ENCODE measurements around the gene NRGN.

Gene NRGN

GRCh38 chr11:124739479-124740276 is at the start of gene NRGN:
NRGN (plus strand) TSS chr11:124739942; CDS start chr11:124740085, 143 bp downstream.
- peak; percentile 52 to 59 for DNase-seq (ENCODE audit: low read depth in 2 of 2, low spot score in 1 of 2)

DNA sequence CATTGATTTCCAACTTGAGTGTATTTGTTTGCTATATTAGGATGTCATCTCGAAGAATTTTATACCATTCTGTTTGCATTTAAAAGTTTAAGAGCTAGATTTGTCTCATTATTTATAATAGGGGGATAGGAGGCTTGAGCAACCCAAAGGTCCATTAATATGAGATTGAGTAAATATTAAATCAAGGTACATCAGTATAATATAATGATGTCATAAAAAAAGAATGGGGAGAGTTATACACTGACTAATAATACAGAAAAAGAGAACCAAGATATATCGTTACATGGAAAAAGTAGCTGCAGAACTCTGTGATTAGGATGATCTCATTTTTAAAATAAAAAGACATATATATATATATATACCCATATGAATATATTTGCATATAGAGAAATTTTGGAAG is 46.6 kb upstream of the NRGN start:
- DNase-seq (ENCODE audit: low read depth in 2 of 2, low spot score in 1 of 2), result no peak

DNA sequence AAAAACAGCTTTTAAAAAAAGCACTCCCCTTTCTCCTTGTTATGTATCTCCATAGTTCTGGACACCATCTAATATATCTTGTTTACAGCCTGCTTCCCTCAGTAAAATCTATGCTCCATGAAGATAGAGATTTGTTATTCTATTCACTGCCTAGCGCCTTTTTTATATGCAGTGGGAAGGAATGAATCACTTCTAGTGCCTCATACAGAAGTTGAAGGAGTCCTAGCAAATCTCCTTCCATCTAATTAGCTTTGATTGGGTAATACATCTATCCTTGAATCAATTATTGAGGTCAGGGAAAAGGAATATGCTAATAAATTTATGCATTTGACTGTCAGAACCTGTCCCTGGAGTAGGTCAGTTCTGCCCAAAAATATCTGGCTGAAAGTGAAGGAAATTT is 40.2 kb upstream of the NRGN start:
- DNase-seq (ENCODE audit: low read depth in 2 of 2, low spot score in 1 of 2), result no peak

- no peak for DNase-seq (ENCODE audit: low read depth in 2 of 2, low spot score in 1 of 2)
These were observed 39.7 kb upstream of the NRGN start for GRCh38 chr11:124700028-124700427.

DNA sequence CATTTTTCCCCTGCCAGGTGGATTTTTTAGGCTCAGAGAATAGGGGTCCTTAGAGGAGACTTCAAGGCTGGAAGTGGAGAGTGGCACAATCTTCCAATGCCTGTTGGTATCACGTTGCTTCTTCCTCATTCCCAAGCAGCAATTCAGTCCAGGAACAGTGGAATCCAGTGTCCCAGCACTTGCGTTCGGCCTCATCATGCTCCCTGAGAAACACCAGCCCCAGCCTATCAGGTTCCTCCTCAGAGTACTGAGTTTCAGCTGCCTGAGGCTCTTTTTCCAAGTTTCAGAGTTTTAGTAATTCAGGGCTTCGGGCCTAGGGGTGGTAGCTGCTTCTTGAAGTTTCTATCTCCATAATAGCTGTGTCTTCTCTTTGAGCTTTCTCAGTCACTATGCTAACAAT is 31.9 kb upstream of the NRGN start:
- no peak for DNase-seq (ENCODE audit: low read depth in 2 of 2, low spot score in 1 of 2)

GRCh38 chr11:124712392-124712791 is 27.4 kb upstream of the NRGN start:
- DNase-seq (ENCODE audit: low read depth in 2 of 2, low spot score in 1 of 2), result no peak

- no peak for DNase-seq (ENCODE audit: low read depth in 2 of 2, low spot score in 1 of 2)
These were observed 23.2 kb upstream of the NRGN start for GRCh38 chr11:124716591-124716990.

DNA sequence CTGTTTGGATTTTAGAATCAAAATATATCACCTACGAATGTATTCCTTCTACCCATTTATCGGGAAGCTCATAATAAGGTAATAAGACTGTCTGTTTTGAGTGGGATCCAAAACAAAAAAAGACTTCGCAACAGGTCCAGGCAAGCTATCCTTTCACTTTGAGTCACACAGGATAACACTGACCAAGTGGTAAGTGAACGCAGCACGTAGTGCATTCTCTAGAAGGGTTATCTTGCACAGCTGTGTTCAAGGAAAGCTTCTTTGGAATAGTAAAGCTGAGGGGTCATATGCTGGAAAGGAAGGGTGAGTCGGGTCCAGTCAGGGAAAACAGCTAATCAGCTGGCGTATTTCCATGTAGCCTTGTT is 22.3 kb upstream of the NRGN start:
- DNase-seq (ENCODE audit: low read depth in 2 of 2, low spot score in 1 of 2), result no peak

DNA sequence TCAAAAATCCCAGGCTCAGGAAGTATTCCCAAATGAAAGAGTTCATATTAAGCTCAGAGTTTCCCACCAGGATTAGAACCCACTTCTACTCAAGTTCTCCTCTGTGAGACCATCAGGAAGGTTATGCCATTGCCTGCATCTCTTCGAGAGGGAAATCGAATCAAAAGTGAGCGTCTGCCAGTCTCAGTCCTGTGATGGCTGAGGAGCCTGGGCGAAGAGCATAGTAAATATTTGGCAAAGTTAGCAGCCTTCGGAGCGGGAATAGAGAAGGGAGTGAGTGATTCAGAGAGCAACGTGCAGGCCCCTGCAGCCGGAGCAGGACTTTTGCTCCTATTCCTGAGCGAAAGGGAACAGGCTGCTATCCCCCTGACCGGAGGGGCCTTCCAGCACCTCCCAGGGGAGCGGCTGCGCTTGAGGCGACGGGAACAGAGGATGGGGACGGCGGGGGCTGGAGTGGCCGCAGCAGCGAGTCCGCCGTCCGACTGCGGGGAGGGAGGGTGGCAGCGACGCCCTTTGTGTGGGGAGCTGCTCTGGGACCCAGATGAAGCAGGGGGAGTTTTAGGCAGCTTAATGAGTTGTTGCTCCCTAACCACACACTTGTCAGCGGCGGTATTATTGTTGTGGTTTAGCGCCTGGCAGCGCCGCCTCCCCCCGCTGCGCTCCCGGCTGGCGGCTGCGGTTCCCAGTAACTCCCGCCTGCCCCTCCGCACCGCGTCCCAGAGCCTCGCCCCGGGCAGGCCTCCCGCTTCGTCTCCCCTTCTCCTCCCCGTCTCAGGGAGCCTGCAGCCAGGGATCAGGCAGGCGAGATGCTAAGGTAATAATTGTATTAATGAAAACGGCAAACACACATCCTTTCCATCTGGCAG is 21.7 kb upstream of the NRGN start:
- DNase-seq (ENCODE audit: low read depth in 2 of 2, low spot score in 1 of 2), result no peak

GRCh38 chr11:124718801-124719200 is 20.9 kb upstream of the NRGN start:
- no peak for DNase-seq (ENCODE audit: low read depth in 2 of 2, low spot score in 1 of 2)

- no peak for DNase-seq (ENCODE audit: low read depth in 2 of 2, low spot score in 1 of 2)
These were observed 20.2 kb upstream of the NRGN start for GRCh38 chr11:124719534-124719933.

DNA sequence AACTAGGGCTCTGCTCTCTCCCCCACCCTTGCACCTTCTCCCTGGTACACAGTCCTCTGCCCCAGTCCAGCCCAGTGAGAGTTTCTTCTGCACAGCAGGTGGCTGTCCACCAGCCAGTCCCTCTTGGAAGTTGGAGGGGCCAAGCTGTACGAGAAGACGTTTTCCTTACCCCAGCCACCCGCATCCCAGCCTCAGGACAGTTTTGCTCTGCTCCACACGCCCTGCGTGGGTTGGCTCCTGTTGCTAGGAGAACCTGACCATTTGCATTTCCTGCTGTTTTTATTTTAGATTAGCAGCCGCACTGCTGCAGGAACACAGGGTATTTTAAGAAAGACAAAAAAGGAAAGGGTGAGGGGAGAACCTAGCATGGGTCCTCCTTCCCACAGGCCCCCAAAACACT is 17.6 kb upstream of the NRGN start:
- DNase-seq (ENCODE audit: low read depth in 2 of 2, low spot score in 1 of 2), result no peak

DNA sequence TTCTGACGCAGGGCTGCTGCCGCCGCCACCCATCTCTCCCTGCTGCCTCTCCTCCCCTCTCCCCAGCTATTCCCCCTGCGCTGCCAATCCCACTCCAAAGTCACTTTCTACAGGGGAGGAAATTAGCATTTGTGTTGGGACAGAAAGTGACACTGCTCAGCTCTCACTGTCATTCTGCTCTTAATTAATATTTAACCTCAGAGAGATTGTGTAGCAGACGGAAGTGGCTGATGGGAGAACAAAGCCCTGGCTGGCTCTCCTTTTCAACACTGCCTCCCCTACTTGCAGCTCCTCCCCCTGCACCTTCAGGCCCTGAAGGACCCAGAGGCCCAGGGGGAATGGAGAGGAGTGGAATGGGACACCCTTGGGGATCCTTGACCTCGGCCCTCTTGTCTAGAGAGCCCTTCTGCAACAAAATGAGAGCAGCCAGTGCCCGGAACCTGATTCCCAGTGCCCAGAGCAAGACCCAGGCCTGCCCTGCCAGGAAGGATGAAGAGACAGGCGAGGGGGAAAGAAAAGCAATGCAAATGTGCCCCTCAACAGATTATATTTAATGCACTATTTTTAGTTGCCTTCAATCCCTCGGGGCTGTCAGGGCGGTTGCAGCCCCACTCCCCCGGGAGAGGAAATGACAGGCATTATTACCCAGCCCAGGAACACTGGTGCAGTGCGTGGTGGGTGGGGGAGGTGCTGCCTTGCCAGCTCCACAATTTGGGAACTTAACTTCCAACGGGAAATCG is 14.6 kb upstream of the NRGN start:
- DNase-seq (ENCODE audit: low read depth in 2 of 2, low spot score in 1 of 2), result no peak

GRCh38 chr11:124725719-124726105 is 14.0 kb upstream of the NRGN start:
- DNase-seq (ENCODE audit: low read depth in 2 of 2, low spot score in 1 of 2), result no peak

- no peak for DNase-seq (ENCODE audit: low read depth in 2 of 2, low spot score in 1 of 2)
These were observed 12.3 kb upstream of the NRGN start for GRCh38 chr11:124727474-124727873.

- DNase-seq (ENCODE audit: low read depth in 2 of 2, low spot score in 1 of 2), result no peak
These were observed 11.6 kb upstream of the NRGN start for GRCh38 chr11:124728134-124728533.

GRCh38 chr11:124729571-124729970 is 10.2 kb upstream of the NRGN start:
- no peak for DNase-seq (ENCODE audit: low read depth in 2 of 2, low spot score in 1 of 2)

- no peak for DNase-seq (ENCODE audit: low read depth in 2 of 2, low spot score in 1 of 2)
These were observed 7.5 kb upstream of the NRGN start for GRCh38 chr11:124732230-124732629.

DNA sequence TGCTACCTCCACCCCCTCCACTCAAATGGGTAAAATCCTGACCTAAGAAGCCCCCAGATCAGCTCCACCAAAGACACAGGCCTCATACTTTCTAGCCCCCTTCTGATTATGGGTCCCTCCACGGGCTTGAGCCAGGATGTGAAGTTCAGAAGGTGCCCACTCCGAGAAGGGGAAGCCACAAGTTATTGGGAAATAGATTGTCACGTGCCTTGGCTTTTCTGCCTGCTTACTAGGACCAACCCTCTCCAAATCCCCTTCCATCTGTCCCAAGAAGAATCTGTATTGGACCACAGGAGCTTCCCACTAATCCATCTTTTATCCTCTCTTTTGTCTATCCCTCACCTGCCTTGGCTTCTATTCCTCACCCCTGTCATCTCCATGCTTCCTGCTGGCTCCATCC is 3.0 kb upstream of the NRGN start:
- DNase-seq (ENCODE audit: low read depth in 2 of 2, low spot score in 1 of 2), result no peak

DNA sequence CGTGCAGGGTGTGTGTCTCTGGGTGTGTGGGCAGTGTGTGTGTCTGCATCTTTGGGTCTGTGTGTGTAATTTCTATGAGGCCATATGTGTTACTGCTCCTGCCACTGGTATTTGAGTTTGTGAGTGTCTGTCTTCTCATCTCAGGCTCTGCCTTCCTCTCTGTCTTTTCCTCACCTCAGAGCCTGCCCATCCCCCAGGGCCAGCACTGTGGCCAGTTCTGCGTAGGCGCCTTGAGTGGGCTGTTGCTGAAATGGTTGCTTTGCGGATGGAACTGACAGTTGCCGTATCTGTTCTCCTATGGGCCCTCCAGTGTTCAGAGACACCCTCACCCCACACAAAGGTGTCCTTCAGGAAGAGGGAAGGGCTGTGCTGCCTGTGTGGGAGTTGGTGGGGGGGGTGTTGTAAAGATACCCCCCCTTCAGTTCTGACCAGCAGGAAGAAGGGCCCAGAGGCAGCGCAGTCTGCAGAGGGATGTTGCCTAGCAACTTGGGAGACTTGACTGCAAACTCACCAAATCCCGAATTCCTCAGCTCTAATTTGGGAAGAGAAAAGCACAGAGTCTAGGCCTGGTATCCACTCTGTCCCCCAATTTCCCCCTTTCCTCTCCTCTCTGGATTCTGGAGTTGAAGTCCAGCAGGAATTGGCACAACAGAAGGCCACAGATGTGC is 2.0 kb upstream of the NRGN start:
- no peak for DNase-seq (ENCODE audit: low read depth in 2 of 2, low spot score in 1 of 2)
